Hepatocyte (in vitro differentiated cells): ENCODE measurements around the gene TP53I11. TPM values are rescaled to one million over a fixed set of nuclear protein-coding genes. Genes with fewer than 3 reads are reported as not detected.

Experiments used
- DNase-seq: peaks from one replicate; pipeline ENCODE4 v3.0.0-alpha.2; 2016; ENCODE audit warnings: low spot score
- H2AFZ ChIP-seq: fragments of 200-600 bp; sonication (generic); 2 replicates; pipeline ENCODE4 v1.6.0; 2016; ENCODE audit warnings: antibody characterized with exemption, mild to moderate bottlenecking
- H3K27ac ChIP-seq: fragments of 200-600 bp; sonication (generic); 2 replicates; pipeline ENCODE4 v1.5.1; 2016; ENCODE audit warnings: mild to moderate bottlenecking
- H3K27me3 ChIP-seq: fragments of 200-600 bp; sonication (generic); 2 replicates; pipeline ENCODE4 v1.6.1; 2016
- H3K36me3 ChIP-seq: fragments of 200-600 bp; sonication (generic); replicated peaks from 2 replicates; pipeline ENCODE4 v1.5.1; 2016; ENCODE audit warnings: low read depth; ENCODE audit not compliant: insufficient read depth
- H3K4me1 ChIP-seq: fragments of 200-600 bp; sonication (generic); 2 replicates; pipeline ENCODE4 v1.5.1; 2016; ENCODE audit warnings: mild to moderate bottlenecking, moderate library complexity; ENCODE audit not compliant: insufficient read depth
- H3K4me2 ChIP-seq: fragments of 200-600 bp; sonication (generic); 2 replicates; pipeline ENCODE4 v1.6.0; 2016
- H3K4me3 ChIP-seq: fragments of 200-600 bp; sonication (generic); 2 replicates; pipeline ENCODE4 v1.5.1; 2016; ENCODE audit warnings: mild to moderate bottlenecking
- H3K79me2 ChIP-seq: fragments of 200-600 bp; sonication (generic); 2 replicates; pipeline ENCODE4 v1.6.0; 2017; ENCODE audit warnings: mild to moderate bottlenecking
- H3K9me2 ChIP-seq: fragments of 200-600 bp; sonication (generic); replicated peaks from 2 replicates; pipeline ENCODE4 v1.6.0; 2017; ENCODE audit warnings: mild to moderate bottlenecking; ENCODE audit not compliant: insufficient read depth
- H3K9me3 ChIP-seq: fragments of 200-600 bp; sonication (generic); 2 replicates; pipeline ENCODE4 v1.5.1; 2016; ENCODE audit warnings: low read depth, mild to moderate bottlenecking
- H4K20me1 ChIP-seq: fragments of 200-600 bp; sonication (generic); 2 replicates; pipeline ENCODE4 v1.6.0; 2016; ENCODE audit warnings: mild to moderate bottlenecking; ENCODE audit not compliant: insufficient read depth, poor library complexity, severe bottlenecking
- CTCF ChIP-seq: fragments of 200-600 bp; sonication (generic); IDR thresholded peaks from 2 replicates; pipeline ENCODE4 v1.5.1; 2016; ENCODE audit warnings: antibody characterized with exemption, mild to moderate bottlenecking; ENCODE audit not compliant: poor library complexity
- EZH2 ChIP-seq: fragments of 200-600 bp; sonication (generic); IDR thresholded peaks from 2 replicates; pipeline ENCODE4 v1.6.1; 2016; ENCODE audit warnings: antibody characterized with exemption, mild to moderate bottlenecking, borderline replicate concordance
- EZH2phosphoT487 ChIP-seq: fragments of 200-600 bp; sonication (generic); IDR thresholded peaks from one replicate; pipeline ENCODE4 v1.6.1; 2018; ENCODE audit warnings: antibody characterized with exemption, mild to moderate bottlenecking, low read depth, moderate library complexity; ENCODE audit not compliant: unreplicated experiment, severe bottlenecking
- WGBS: methylation state at CpG from one replicate; pipeline ENCODE4 v1.1.6; 2016; ENCODE audit warnings: low lambda C conversion rate; ENCODE audit errors: missing lambda C conversion rate; 5-methylcytosine and 5-hydroxymethylcytosine counted together
- polyA plus RNA-seq: library from polyadenylated mRNA; unstranded; fragments of >200 nt; fragmentation: Nextera tagmentation; extraction: Ambion mirVana; gene quantifications from 2 replicates; pipeline ENCODE4 v1.2.1, GENCODE V29; 2016
- total RNA-seq: library from RNA; depleted of rRNA; stranded (reverse); fragments of >200 nt; gene quantifications from 2 replicates; pipeline ENCODE4 v1.2.3, GENCODE V29; 2014

The TP53I11 gene
- total and polyA plus RNA-seq, 2 experiments from 2014 or later = 15.4 to 41.8 TPM

GRCh38 chr11:44931466-44931865 is 19.2 kb downstream of the TP53I11 start:
- TF ChIP-seq EZH2 = no peak
- DNase-seq = no peak
- Histone ChIP-seq H3K27ac (no peak overlapping the region), H3K36me3 (no peaks in the 10 kb centered on the region), H3K4me1 (no peaks in the 10 kb centered on the region), H3K4me3 (no peak overlapping the region), H3K9me2 (no peaks in the 10 kb centered on the region), H3K27me3 (no peaks in the 10 kb centered on the region), H2AFZ (no peak overlapping the region), H3K79me2 (no peaks in the 10 kb centered on the region), H3K4me2 (no peak overlapping the region), H4K20me1 (no peaks in the 10 kb centered on the region), H3K9me3 (no peaks in the 10 kb centered on the region)
- 78% methylated on average over 3 of the region's 3 CpGs for WGBS

- Histone ChIP-seq H3K9me3 (no peaks in the 10 kb centered on the region), H3K4me2 (no peak overlapping the region), H3K79me2 (no peaks in the 10 kb centered on the region), H2AFZ (no peak overlapping the region), H3K27ac (no peak overlapping the region), H3K4me3 (no peak overlapping the region), H3K9me2 (no peaks in the 10 kb centered on the region), H3K4me1 (no peaks in the 10 kb centered on the region), H3K27me3 (no peaks in the 10 kb centered on the region), H3K36me3 (no peaks in the 10 kb centered on the region), H4K20me1 (no peaks in the 10 kb centered on the region)
- TF ChIP-seq EZH2phosphoT487 (no peak), EZH2 (no peak), CTCF (no peak)
- DNase-seq = no peak
- 78% methylated on average over 13 of the region's 13 CpGs for WGBS
Observed at GRCh38 chr11:44930588-44931302, 19.9 kb downstream of the TP53I11 start.

GRCh38 chr11:44928816-44929215 is 21.9 kb downstream of the TP53I11 start:
- no peak overlapping the region for H3K27ac ChIP-seq
- no peaks in the 10 kb centered on the region for H3K79me2 ChIP-seq
- no peak overlapping the region for H3K4me2 ChIP-seq
- no peak for TF ChIP-seq EZH2
- TF ChIP-seq EZH2phosphoT487 = no peak
- no peak for DNase-seq
- H3K4me3 ChIP-seq = no peak overlapping the region
- no peaks in the 10 kb centered on the region for H3K27me3 ChIP-seq
- no peaks in the 10 kb centered on the region for H3K9me2 ChIP-seq
- WGBS = 58% methylated on average over 4 of the region's 4 CpGs
- H4K20me1 ChIP-seq = no peaks in the 10 kb centered on the region
- H3K4me1 ChIP-seq = no peaks in the 10 kb centered on the region
- H3K36me3 ChIP-seq = no peaks in the 10 kb centered on the region
- H3K9me3 ChIP-seq = no peaks in the 10 kb centered on the region
- no peak overlapping the region for H2AFZ ChIP-seq

- H3K4me3 ChIP-seq = no peak overlapping the region
- no peaks in the 10 kb centered on the region for H3K9me3 ChIP-seq
- H3K4me1 ChIP-seq = no peaks in the 10 kb centered on the region
- no peaks in the 10 kb centered on the region for H3K27me3 ChIP-seq
- no peak for TF ChIP-seq CTCF
- TF ChIP-seq EZH2phosphoT487 = no peak
- TF ChIP-seq EZH2 = no peak
- no peaks in the 10 kb centered on the region for H3K36me3 ChIP-seq
- H4K20me1 ChIP-seq = no peaks in the 10 kb centered on the region
- no peak for DNase-seq
- no peaks in the 10 kb centered on the region for H3K9me2 ChIP-seq
- H3K4me2 ChIP-seq = no peak overlapping the region
- H3K27ac ChIP-seq = no peak overlapping the region
- no peaks in the 10 kb centered on the region for H3K79me2 ChIP-seq
- H2AFZ ChIP-seq = no peak overlapping the region
- WGBS = 87% methylated on average over 4 of the region's 4 CpGs
Observed at GRCh38 chr11:44928144-44928543, 22.5 kb downstream of the TP53I11 start.
